IMR-90 (cell line): ENCODE measurements around the gene ANKRD26. TPM values are rescaled to one million over a fixed set of nuclear protein-coding genes. Genes with fewer than 3 reads are reported as not detected.

ENCODE experiments used
- ATAC-seq: fragments of 200-7000 bp; cut with Tn5 transposase; 2 replicates; pipeline ENCODE4 v1.9.1; 2020; ENCODE audit warnings: low read depth, mild to moderate bottlenecking, moderate library complexity
- BruUV-seq: library from RNA; stranded (reverse); fragments of 400-500 nt; replicated peaks from 2 replicates; lab custom pipeline; 2021; lab: Mats Ljungman, UMichigan
- CTCF ChIA-PET: fragments of 300-600 bp; formaldehyde crosslinking; extraction: SDS; loops from one replicate; lab custom pipeline; 2021; ENCODE audit warnings: antibody characterized with exemption; lab: Yijun Ruan, JAX
- POLR2A ChIA-PET: fragments of 300-600 bp; sonication (Branson Sonifier 250); formaldehyde crosslinking; loops from one replicate; lab custom pipeline; 2022; ENCODE audit warnings: antibody characterized with exemption; ENCODE audit not compliant: unreplicated experiment; lab: Charles Lee
- DNase-seq: peaks from one replicate; pipeline ENCODE4 v3.0.0; 2013
- H2AFZ ChIP-seq: replicated peaks from 2 replicates; pipeline ENCODE3; 2013; ENCODE audit warnings: low read length, mild to moderate bottlenecking; ENCODE audit not compliant: poor library complexity
- H2AK5ac ChIP-seq: 2 replicates; pipeline ENCODE4 v1.6.1; 2013; ENCODE audit warnings: low read depth, low read length, inconsistent platforms
- H2AK9ac ChIP-seq: replicated peaks from 2 replicates; pipeline ENCODE3; 2013; ENCODE audit warnings: mild to moderate bottlenecking, low read depth, low read length, moderate library complexity; ENCODE audit not compliant: poor library complexity
- H2BK120ac ChIP-seq: 2 replicates; pipeline ENCODE4 v1.6.1; 2013; ENCODE audit warnings: low read depth, low read length, inconsistent platforms
- H2BK15ac ChIP-seq: 3 replicates; pipeline ENCODE4 v1.6.1; 2013; ENCODE audit warnings: low read depth, low read length, inconsistent platforms
- H2BK20ac ChIP-seq: 2 replicates; pipeline ENCODE4 v1.6.1; 2013; ENCODE audit warnings: low read depth, mild to moderate bottlenecking, inconsistent platforms, low read length, moderate library complexity
- H2BK5ac ChIP-seq: 2 replicates; pipeline ENCODE4 v1.6.1; 2013; ENCODE audit warnings: mild to moderate bottlenecking, low read depth, low read length, inconsistent platforms; ENCODE audit not compliant: poor library complexity, severe bottlenecking
- H3K14ac ChIP-seq: replicated peaks from 2 replicates; pipeline ENCODE4 v1.6.1; 2013; ENCODE audit warnings: low read depth, low read length, inconsistent platforms
- H3K18ac ChIP-seq: 2 replicates; pipeline ENCODE4 v1.6.1; 2013; ENCODE audit warnings: low read depth, low read length, control low read depth
- H3K23ac ChIP-seq: 2 replicates; pipeline ENCODE4 v1.6.1; 2013; ENCODE audit warnings: low read depth, low read length, inconsistent platforms
- H3K27ac ChIP-seq: 2 replicates; pipeline ENCODE4 v1.5.1; 2013; ENCODE audit warnings: mild to moderate bottlenecking, control low read depth, low read length; ENCODE audit not compliant: insufficient read depth
- H3K27me3 ChIP-seq: 2 replicates; pipeline ENCODE4 v1.6.1; 2013; ENCODE audit warnings: low read length; ENCODE audit not compliant: control insufficient read depth, insufficient read depth
- H3K36me3 ChIP-seq: 2 replicates; pipeline ENCODE4 v1.6.1; 2013; ENCODE audit warnings: low read length, mixed read lengths; ENCODE audit not compliant: control insufficient read depth, insufficient read depth
- H3K4ac ChIP-seq: 2 replicates; pipeline ENCODE4 v1.6.1; 2013; ENCODE audit warnings: low read depth, low read length, inconsistent platforms
- H3K4me1 ChIP-seq: 2 replicates; pipeline ENCODE4 v1.6.1; 2013; ENCODE audit warnings: low read length, mixed read lengths; ENCODE audit not compliant: control insufficient read depth, insufficient read depth
- H3K4me2 ChIP-seq: 2 replicates; pipeline ENCODE4 v1.6.1; 2013; ENCODE audit warnings: low read depth, mild to moderate bottlenecking, control low read depth, low read length, moderate library complexity
- H3K4me3 ChIP-seq: 2 replicates; pipeline ENCODE4 v1.5.1; 2013; ENCODE audit warnings: low read depth, mild to moderate bottlenecking, control low read depth, low read length, moderate library complexity; ENCODE audit not compliant: insufficient read depth
- H3K56ac ChIP-seq: 2 replicates; pipeline ENCODE4 v1.6.1; 2013; ENCODE audit warnings: low read length, inconsistent platforms; ENCODE audit not compliant: insufficient read depth; ENCODE audit errors: extremely low read depth
- H3K79me1 ChIP-seq, 2 experiments: 2 replicates each; pipeline ENCODE4 v1.6.1; 2013; ENCODE audit warnings: low read length in 2 of 2, inconsistent platforms in 1 of 2, low read depth in 1 of 2
- H3K9ac ChIP-seq: 2 replicates; pipeline ENCODE4 v1.6.1; 2013; ENCODE audit warnings: low read depth, low read length, control low read depth
- H3K9me1 ChIP-seq: 2 replicates; pipeline ENCODE4 v1.6.1; 2013; ENCODE audit warnings: low read length, inconsistent platforms; ENCODE audit not compliant: insufficient read depth
- H3K9me3 ChIP-seq: 2 replicates; pipeline ENCODE4 v1.6.1; 2013; ENCODE audit warnings: low read length; ENCODE audit not compliant: control insufficient read depth, insufficient read depth
- H4K20me1 ChIP-seq: 2 replicates; pipeline ENCODE4 v1.6.1; 2013; ENCODE audit warnings: low read length, inconsistent platforms; ENCODE audit not compliant: insufficient read depth
- H4K5ac ChIP-seq: 2 replicates; pipeline ENCODE4 v1.6.1; 2013; ENCODE audit warnings: mild to moderate bottlenecking, low read depth, low read length, control low read depth
- H4K8ac ChIP-seq, 2 experiments: 2 replicates each; pipeline ENCODE4 v1.6.1; 2013; ENCODE audit warnings: low read depth in 2 of 2, low read length in 2 of 2, control low read depth in 1 of 2, inconsistent platforms in 1 of 2
- H4K91ac ChIP-seq: 2 replicates; pipeline ENCODE4 v1.6.1; 2013; ENCODE audit warnings: low read depth, low read length, inconsistent platforms; ENCODE audit not compliant: insufficient read depth
- CEBPB ChIP-seq: IDR thresholded peaks from 2 replicates; pipeline ENCODE4 v1.6.1; 2012; ENCODE audit warnings: low read depth, low read length, improper control_type of control experiment
- CHD1 ChIP-seq: IDR thresholded peaks from 2 replicates; pipeline ENCODE4 v1.6.1; 2012; ENCODE audit warnings: low read depth, low read length, improper control_type of control experiment
- FOS ChIP-seq: fragments of 150-350 bp; IDR thresholded peaks from 2 replicates; pipeline ENCODE4 v1.6.1; 2016; ENCODE audit warnings: low read depth, low read length
- MAFK ChIP-seq: IDR thresholded peaks from 2 replicates; pipeline ENCODE4 v1.6.1; 2012; ENCODE audit warnings: low read depth, low read length, improper control_type of control experiment
- MAZ ChIP-seq: IDR thresholded peaks from 2 replicates; pipeline ENCODE4 v1.6.1; 2012; ENCODE audit warnings: low read depth, mild to moderate bottlenecking, low read length, improper control_type of control experiment, moderate library complexity, borderline replicate concordance
- MXI1 ChIP-seq: IDR thresholded peaks from 2 replicates; pipeline ENCODE4 v1.6.1; 2012; ENCODE audit warnings: low read depth, mild to moderate bottlenecking, low read length, moderate library complexity, borderline replicate concordance
- NFE2L2 ChIP-seq: fragments of 150-350 bp; IDR thresholded peaks from 2 replicates; pipeline ENCODE4 v1.6.1; 2016; ENCODE audit warnings: low read depth, mild to moderate bottlenecking, low read length
- POLR2A ChIP-seq: IDR thresholded peaks from 2 replicates; pipeline ENCODE4 v1.6.1; 2012; ENCODE audit warnings: mild to moderate bottlenecking, low read depth, low read length
- RAD21 ChIP-seq: IDR thresholded peaks from 2 replicates; pipeline ENCODE4 v1.6.1; 2012; ENCODE audit warnings: low read length, improper control_type of control experiment
- RCOR1 ChIP-seq: IDR thresholded peaks from 2 replicates; pipeline ENCODE4 v1.6.1; 2012; ENCODE audit warnings: mild to moderate bottlenecking, low read length, improper control_type of control experiment; ENCODE audit not compliant: insufficient replicate concordance
- RFX5 ChIP-seq: IDR thresholded peaks from 2 replicates; pipeline ENCODE4 v1.8.0; 2012; ENCODE audit warnings: low read depth, mild to moderate bottlenecking, low read length, moderate library complexity
- SMC3 ChIP-seq: fragments of 150-350 bp; IDR thresholded peaks from 2 replicates; pipeline ENCODE4 v1.6.1; 2016; ENCODE audit warnings: low read depth, mild to moderate bottlenecking, antibody characterized with exemption, low read length, moderate library complexity
- WGBS, 2 experiments: methylation state at CpG; one replicate each; pipeline versions ENCODE4 v1.1.5 to v1.1.7; 2013; ENCODE audit warnings: missing lambda C conversion rate in 2 of 2; ENCODE audit not compliant: insufficient read length in 1 of 2; ENCODE audit errors: extremely low coverage in 2 of 2; 5-methylcytosine and 5-hydroxymethylcytosine counted together
- dilution Hi-C: fragments of 300-500 bp; cut with HindIII; formaldehyde crosslinking; loops from one replicate; pipeline ENCODE4 v1.14.3; 2018; ENCODE audit warnings: low sequenced_read_pairs; ENCODE audit not compliant: unreplicated experiment
- in situ Hi-C: fragments of 300-500 bp; cut with MboI; formaldehyde crosslinking; loops from 3 replicates; pipeline ENCODE4 v1.14.3; 2019; ENCODE audit warnings: low sequenced_read_pairs, inconsistent platforms, mixed read lengths
- intact Hi-C: fragments of 100-400 bp; cut with micrococcal nuclease; formaldehyde crosslinking; loops from 2 replicates; pipeline ENCODE4 v1.10.0; 2022
- polyA plus RNA-seq, 3 experiments: library from polyadenylated mRNA; depleted of rRNA; stranded (reverse); fragments of >200 nt; gene quantifications; 2 replicates each; pipeline ENCODE4 v1.2.3, GENCODE V29; 2012; ENCODE audit warnings: low replicate concordance in 1 of 3
- total RNA-seq: library from RNA; depleted of rRNA; stranded (reverse); fragments of >200 nt; gene quantifications from 2 replicates; pipeline ENCODE4 v1.2.3, GENCODE V29; 2012
- TF ChIP-seq, protein P1 (sequence below): conservative IDR thresholded peaks from 2 replicates; pipeline ENCODE4 v1.5.1; 2012; ENCODE audit warnings: mild to moderate bottlenecking, low read depth, low read length, improper control_type of control experiment
- TF ChIP-seq, protein P2 (sequence below): fragments of 150-350 bp; IDR thresholded peaks from 2 replicates; pipeline ENCODE4 v1.6.1; 2016; ENCODE audit warnings: low read depth, mild to moderate bottlenecking, low read length, moderate library complexity, borderline replicate concordance

The ANKRD26 gene
- total and polyA plus RNA-seq, 2 of the 4 experiments (the other 2 are of a cell fraction) = 1.3 to 4.8 TPM

- ChIA-PET CTCF (no interaction called here), POLR2A (no interaction called here)
- in situ Hi-C loops = no loop called here
- no peak overlapping the region for H2AK9ac ChIP-seq
- H2BK5ac ChIP-seq = no peak overlapping the region
- no peak overlapping the region for H4K8ac ChIP-seq
- no peak overlapping the region for H3K4me3 ChIP-seq
- DNase-seq = no peak
- H2BK120ac ChIP-seq = no peak overlapping the region
- H4K5ac ChIP-seq = no peak overlapping the region
- peaks cover 16 to 19% of the 10 kb centered on the region in 2 experiments for H3K79me1 ChIP-seq
- H3K4me2 ChIP-seq = no peak overlapping the region
- 0 out of 2 replicates have a peak, but pooled peaks cover 3% of the 10 kb centered on the region for H3K9me1 ChIP-seq
- H3K18ac ChIP-seq = no peak overlapping the region
- H3K23ac ChIP-seq = no peak overlapping the region
- peaks cover 36% of the 10 kb centered on the region for H3K36me3 ChIP-seq
- H3K9ac ChIP-seq = no peak overlapping the region
- H2AFZ ChIP-seq = no peak overlapping the region
- no TSS peak for BruUV-seq
- no peaks in the 10 kb centered on the region for H3K4me1 ChIP-seq
- intact Hi-C loops = no loop called here
- H2AK5ac ChIP-seq = no peak overlapping the region
- no CpG with 5 or more reads among the region's 3 CpGs for WGBS, 2 experiments
- H2BK15ac ChIP-seq = no peak overlapping the region
- H3K14ac ChIP-seq = no peak overlapping the region
- TF ChIP-seq MAFK (no peak), CEBPB (no peak), FOS (no peak), CHD1 (no peak), MAZ (no peak), NFE2L2 (no peak), SMC3 (no peak), RFX5 (no peak), POLR2A (no peak), MXI1 (no peak), RAD21 (no peak), RCOR1 (no peak)
- TF ChIP-seq, protein P1, sequence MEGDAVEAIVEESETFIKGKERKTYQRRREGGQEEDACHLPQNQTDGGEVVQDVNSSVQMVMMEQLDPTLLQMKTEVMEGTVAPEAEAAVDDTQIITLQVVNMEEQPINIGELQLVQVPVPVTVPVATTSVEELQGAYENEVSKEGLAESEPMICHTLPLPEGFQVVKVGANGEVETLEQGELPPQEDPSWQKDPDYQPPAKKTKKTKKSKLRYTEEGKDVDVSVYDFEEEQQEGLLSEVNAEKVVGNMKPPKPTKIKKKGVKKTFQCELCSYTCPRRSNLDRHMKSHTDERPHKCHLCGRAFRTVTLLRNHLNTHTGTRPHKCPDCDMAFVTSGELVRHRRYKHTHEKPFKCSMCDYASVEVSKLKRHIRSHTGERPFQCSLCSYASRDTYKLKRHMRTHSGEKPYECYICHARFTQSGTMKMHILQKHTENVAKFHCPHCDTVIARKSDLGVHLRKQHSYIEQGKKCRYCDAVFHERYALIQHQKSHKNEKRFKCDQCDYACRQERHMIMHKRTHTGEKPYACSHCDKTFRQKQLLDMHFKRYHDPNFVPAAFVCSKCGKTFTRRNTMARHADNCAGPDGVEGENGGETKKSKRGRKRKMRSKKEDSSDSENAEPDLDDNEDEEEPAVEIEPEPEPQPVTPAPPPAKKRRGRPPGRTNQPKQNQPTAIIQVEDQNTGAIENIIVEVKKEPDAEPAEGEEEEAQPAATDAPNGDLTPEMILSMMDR = no peak
- TF ChIP-seq, protein P2, sequence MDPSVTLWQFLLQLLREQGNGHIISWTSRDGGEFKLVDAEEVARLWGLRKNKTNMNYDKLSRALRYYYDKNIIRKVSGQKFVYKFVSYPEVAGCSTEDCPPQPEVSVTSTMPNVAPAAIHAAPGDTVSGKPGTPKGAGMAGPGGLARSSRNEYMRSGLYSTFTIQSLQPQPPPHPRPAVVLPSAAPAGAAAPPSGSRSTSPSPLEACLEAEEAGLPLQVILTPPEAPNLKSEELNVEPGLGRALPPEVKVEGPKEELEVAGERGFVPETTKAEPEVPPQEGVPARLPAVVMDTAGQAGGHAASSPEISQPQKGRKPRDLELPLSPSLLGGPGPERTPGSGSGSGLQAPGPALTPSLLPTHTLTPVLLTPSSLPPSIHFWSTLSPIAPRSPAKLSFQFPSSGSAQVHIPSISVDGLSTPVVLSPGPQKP = no peak
- H3K4ac ChIP-seq = no peak overlapping the region
- H4K20me1 ChIP-seq = no peaks in the 10 kb centered on the region
- no peaks in the 10 kb centered on the region for H3K27me3 ChIP-seq
- H2BK20ac ChIP-seq = no peak overlapping the region
- no peak overlapping the region for H4K91ac ChIP-seq
- no peak for ATAC-seq
- H3K56ac ChIP-seq = no peak overlapping the region
- no peak overlapping the region for H3K27ac ChIP-seq
- dilution Hi-C loops = no loop called here
- H3K9me3 ChIP-seq = no peaks in the 10 kb centered on the region
Observed at GRCh38 chr10:27138277-27138676, 38.0 kb upstream of the ANKRD26 start.
